SK-N-SH treated with all-trans-retinoic acid at 6 μM for 48 hours (cell line): ENCODE data around the gene TMEM167A.

ENCODE experiments used
- ATAC-seq: fragments of 200-7000 bp; cut with Tn5 transposase; 3 replicates; pipeline ENCODE4 v1.9.1; 2020; ENCODE audit warnings: mild to moderate bottlenecking, moderate library complexity
- ARNTL ChIP-seq: fragments of 450-650 bp; formaldehyde crosslinking; IDR thresholded peaks from 2 replicates; pipeline ENCODE4 v1.5.0; 2020; ENCODE audit warnings: low read depth, mild to moderate bottlenecking, moderate library complexity, borderline replicate concordance
- BACH2 ChIP-seq: fragments of 250-450 bp; sonication (Bioruptor Pico); IDR thresholded peaks from 2 replicates; pipeline ENCODE4 v1.9.0; 2021; ENCODE audit warnings: mild to moderate bottlenecking, borderline replicate concordance
- CREB5 ChIP-seq: fragments of 250-450 bp; sonication (Bioruptor Pico); IDR thresholded peaks from 2 replicates; pipeline ENCODE4 v1.5.1; 2020; ENCODE audit warnings: low read depth, mild to moderate bottlenecking, moderate library complexity
- CSDC2 ChIP-seq: fragments of 250-450 bp; sonication (Bioruptor Pico); IDR thresholded peaks from 2 replicates; pipeline ENCODE4 v1.5.0; 2020; ENCODE audit warnings: mild to moderate bottlenecking, moderate library complexity
- CSRNP3 ChIP-seq: fragments of 250-450 bp; sonication (Bioruptor Pico); IDR thresholded peaks from 2 replicates; pipeline ENCODE4 v1.5.1; 2021; ENCODE audit warnings: mild to moderate bottlenecking, moderate library complexity
- ESRRG ChIP-seq: fragments of 250-450 bp; sonication (Bioruptor Pico); IDR thresholded peaks from 2 replicates; pipeline ENCODE4 v1.6.1; 2021; ENCODE audit warnings: mild to moderate bottlenecking
- ISL1 ChIP-seq: fragments of 250-450 bp; sonication (Bioruptor Pico); IDR thresholded peaks from 2 replicates; pipeline ENCODE4 v2.1.2; 2022; ENCODE audit warnings: mild to moderate bottlenecking, moderate library complexity
- OSR1 ChIP-seq: fragments of 250-450 bp; sonication (Bioruptor Pico); IDR thresholded peaks from 2 replicates; pipeline ENCODE4 v1.8.0; 2022; ENCODE audit warnings: moderate library complexity, mild to moderate bottlenecking, inconsistent platforms
- PATZ1 ChIP-seq: fragments of 250-450 bp; sonication (Bioruptor Pico); IDR thresholded peaks from 2 replicates; pipeline ENCODE4 v1.8.0; 2020; ENCODE audit warnings: mild to moderate bottlenecking, moderate library complexity, borderline replicate concordance
- POU6F1 ChIP-seq: fragments of 250-450 bp; sonication (Bioruptor Pico); IDR thresholded peaks from 2 replicates; pipeline ENCODE4 v1.8.0; 2021; ENCODE audit warnings: low read depth, mild to moderate bottlenecking, moderate library complexity, borderline replicate concordance
- PPARA ChIP-seq: fragments of 250-450 bp; sonication (Bioruptor Pico); IDR thresholded peaks from 2 replicates; pipeline ENCODE4 v1.5.0; 2020; ENCODE audit warnings: mild to moderate bottlenecking, borderline replicate concordance
- RARB ChIP-seq: fragments of 250-450 bp; sonication (Bioruptor Pico); IDR thresholded peaks from 2 replicates; pipeline ENCODE4 v1.8.0; 2021; ENCODE audit warnings: mild to moderate bottlenecking, moderate library complexity
- TCF4 ChIP-seq: fragments of 250-450 bp; sonication (Bioruptor Pico); IDR thresholded peaks from 2 replicates; pipeline ENCODE4 v1.8.0; 2021; ENCODE audit warnings: mild to moderate bottlenecking, moderate library complexity, borderline replicate concordance
- TOX ChIP-seq: fragments of 250-450 bp; sonication (Bioruptor Pico); IDR thresholded peaks from 2 replicates; pipeline ENCODE4 v1.8.0; 2021; ENCODE audit warnings: mild to moderate bottlenecking, moderate library complexity, borderline replicate concordance
- TSHZ2 ChIP-seq: fragments of 250-450 bp; sonication (Bioruptor Pico); IDR thresholded peaks from 2 replicates; pipeline ENCODE4 v1.5.0; 2020; ENCODE audit warnings: mild to moderate bottlenecking, moderate library complexity
- ZC3H10 ChIP-seq: fragments of 250-450 bp; sonication (Bioruptor Pico); IDR thresholded peaks from 2 replicates; pipeline ENCODE4 v1.5.1; 2021; ENCODE audit warnings: mild to moderate bottlenecking, moderate library complexity
- ZFP3 ChIP-seq: fragments of 250-450 bp; sonication (Bioruptor Pico); IDR thresholded peaks from 2 replicates; pipeline ENCODE4 v1.5.0; 2020; ENCODE audit warnings: mild to moderate bottlenecking, moderate library complexity
- ZFP30 ChIP-seq: fragments of 450-650 bp; formaldehyde crosslinking; IDR thresholded peaks from 2 replicates; pipeline ENCODE4 v1.5.0; 2022; ENCODE audit warnings: mild to moderate bottlenecking, moderate library complexity
- ZNF565 ChIP-seq: fragments of 450-650 bp; formaldehyde crosslinking; conservative IDR thresholded peaks from 2 replicates; pipeline ENCODE4 v1.5.0; 2020; ENCODE audit warnings: low read depth, mild to moderate bottlenecking, moderate library complexity
- ZNF70 ChIP-seq: fragments of 450-650 bp; formaldehyde crosslinking; IDR thresholded peaks from 2 replicates; pipeline ENCODE4 v1.5.0; 2020; ENCODE audit warnings: mild to moderate bottlenecking, moderate library complexity
- ZNF8 ChIP-seq: fragments of 450-650 bp; formaldehyde crosslinking; IDR thresholded peaks from 2 replicates; pipeline ENCODE4 v1.5.0; 2020; ENCODE audit warnings: mild to moderate bottlenecking, moderate library complexity

TMEM167A gene

GRCh38 chr5:83125560-83125959, 48.4 kb upstream of the TMEM167A start:
- no peak for ATAC-seq
- TF ChIP-seq ZNF8: no peak
- no peak for TF ChIP-seq ZFP3 (CRISPR knock-in tag)
- no peak for TF ChIP-seq ZNF70 (CRISPR knock-in tag)
- TF ChIP-seq POU6F1 (CRISPR knock-in tag): no peak
- TF ChIP-seq TSHZ2 (CRISPR knock-in tag): no peak
- TF ChIP-seq ISL1 (CRISPR knock-in tag): no peak
- no peak for TF ChIP-seq PPARA (CRISPR knock-in tag)
- TF ChIP-seq CSRNP3 (CRISPR knock-in tag): no peak
- TF ChIP-seq ZNF565 (CRISPR knock-in tag): no peak
- no peak for TF ChIP-seq PATZ1 (CRISPR knock-in tag)
- TF ChIP-seq ZFP30: no peak
- no peak for TF ChIP-seq ZC3H10 (CRISPR knock-in tag)
- no peak for TF ChIP-seq BACH2
- no peak for TF ChIP-seq TCF4 (CRISPR knock-in tag)
- TF ChIP-seq ESRRG (CRISPR knock-in tag): no peak
- no peak for TF ChIP-seq OSR1 (CRISPR knock-in tag)
- TF ChIP-seq CSDC2 (CRISPR knock-in tag): no peak
- TF ChIP-seq ARNTL: no peak

- TF ChIP-seq BACH2 (no peak), TCF4 (CRISPR knock-in tag) (no peak), ESRRG (CRISPR knock-in tag) (no peak), RARB (CRISPR knock-in tag) (no peak), ARNTL (no peak), TOX (CRISPR knock-in tag) (no peak), TSHZ2 (CRISPR knock-in tag) (no peak), ZFP3 (CRISPR knock-in tag) (no peak), CREB5 (CRISPR knock-in tag) (no peak)
- ATAC-seq: no peak
Measured at GRCh38 chr5:83124593-83124992, 47.4 kb upstream of the TMEM167A start.
